PC-9 (cell line): Measurements from ENCODE around the gene CIITA. TPM values are rescaled to one million over a fixed set of nuclear protein-coding genes. Genes with fewer than 3 reads are reported as not detected.
A peak's percentile ranks its signal among the peaks of the same experiment; 100 is the strongest.

Source experiments
- BruUV-seq: library from RNA; stranded (reverse); fragments of 400-500 nt; replicated peaks from 2 replicates; lab custom pipeline; 2021; lab: Mats Ljungman, UMichigan
- CTCF ChIA-PET: fragments of 300-600 bp; sonication (Branson Sonifier 250); formaldehyde crosslinking; loops from one replicate; lab custom pipeline; 2022; ENCODE audit warnings: antibody characterized with exemption; lab: Charles Lee
- POLR2A ChIA-PET: fragments of 300-600 bp; sonication (Branson Sonifier 250); formaldehyde crosslinking; loops from one replicate; lab custom pipeline; 2022; ENCODE audit warnings: antibody characterized with exemption; ENCODE audit not compliant: unreplicated experiment; lab: Charles Lee
- DNase-seq, 2 experiments: peaks; one replicate each; pipeline versions ENCODE4 v3.0.0 to v3.0.0-alpha.2; 2015 to 2022; ENCODE audit warnings: mixed read lengths in 1 of 2
- H2AFZ ChIP-seq: fragments of 200-600 bp; sonication (generic); 2 replicates; pipeline ENCODE4 v1.8.1; 2017; ENCODE audit warnings: antibody characterized with exemption
- H3F3A ChIP-seq: fragments of 200-600 bp; sonication (generic); 2 replicates; pipeline ENCODE4 v1.8.1; 2017; ENCODE audit warnings: antibody characterized with exemption, mild to moderate bottlenecking, low read depth; ENCODE audit not compliant: insufficient read depth
- H3K27ac ChIP-seq: fragments of 200-600 bp; sonication (generic); 2 replicates; pipeline ENCODE4 v1.6.1; 2016; ENCODE audit warnings: mixed run types
- H3K27me3 ChIP-seq: fragments of 200-600 bp; sonication (generic); 2 replicates; pipeline ENCODE4 v1.6.1; 2016; ENCODE audit warnings: low read depth, mixed run types; ENCODE audit not compliant: insufficient read depth
- H3K36me3 ChIP-seq: fragments of 200-600 bp; sonication (generic); 2 replicates; pipeline ENCODE4 v1.6.1; 2016; ENCODE audit warnings: low read depth, mixed run types
- H3K4me1 ChIP-seq: fragments of 200-600 bp; sonication (generic); replicated peaks from 2 replicates; pipeline ENCODE4 v1.6.1; 2016; ENCODE audit warnings: mixed run types; ENCODE audit not compliant: insufficient read depth
- H3K4me2 ChIP-seq: fragments of 200-600 bp; sonication (generic); 2 replicates; pipeline ENCODE4 v1.6.1; 2017; ENCODE audit warnings: mixed run types
- H3K4me3 ChIP-seq: fragments of 200-600 bp; sonication (generic); 2 replicates; pipeline ENCODE4 v1.6.1; 2016; ENCODE audit warnings: mixed run types
- H3K79me2 ChIP-seq: fragments of 200-600 bp; sonication (generic); 2 replicates; pipeline ENCODE4 v1.6.1; 2017; ENCODE audit warnings: low read depth, mixed run types
- H3K9me2 ChIP-seq: fragments of 200-600 bp; sonication (generic); 2 replicates; pipeline ENCODE4 v1.8.1; 2017; ENCODE audit warnings: mild to moderate bottlenecking; ENCODE audit not compliant: insufficient read depth
- H3K9me3 ChIP-seq: fragments of 200-600 bp; sonication (generic); 2 replicates; pipeline ENCODE4 v1.8.1; 2016; ENCODE audit warnings: low read depth; ENCODE audit not compliant: insufficient read depth
- H4K20me1 ChIP-seq: fragments of 200-600 bp; sonication (generic); 2 replicates; pipeline ENCODE4 v1.8.1; 2017; ENCODE audit not compliant: insufficient read depth
- CTCF ChIP-seq: fragments of 200-600 bp; sonication (generic); conservative IDR thresholded peaks from 2 replicates; pipeline ENCODE4 v1.6.1; 2017; ENCODE audit warnings: mixed run types, antibody characterized with exemption, mild to moderate bottlenecking, moderate library complexity
- EZH2 ChIP-seq: fragments of 200-600 bp; sonication (generic); IDR thresholded peaks from 2 replicates; pipeline ENCODE4 v1.8.0; 2017; ENCODE audit warnings: antibody characterized with exemption, low read depth
- intact Hi-C: fragments of 100-400 bp; cut with micrococcal nuclease; formaldehyde crosslinking; loops from one replicate; pipeline ENCODE4 v1.10.0; 2022; ENCODE audit not compliant: unreplicated experiment
- total RNA-seq: library from RNA; stranded (reverse); gene quantifications from 2 replicates; pipeline ENCODE4 v1.2.3, GENCODE V29; 2021

Gene CIITA
- total RNA-seq, 1 experiment from 2014 or later: 1.7 TPM

- H3F3A ChIP-seq: no peaks in the 10 kb centered on the region
- H3K27ac ChIP-seq: no peak overlapping the region
- no peak overlapping the region for H2AFZ ChIP-seq
- no peaks in the 10 kb centered on the region for H3K36me3 ChIP-seq
- H3K27me3 ChIP-seq: no peaks in the 10 kb centered on the region
- H4K20me1 ChIP-seq: no peaks in the 10 kb centered on the region
- ChIA-PET POLR2A (no interaction called here), CTCF (no interaction called here)
- TF ChIP-seq CTCF (no peak), EZH2 (no peak)
- peaks cover 4% of the 10 kb centered on the region; the same call in 1 of the 2 replicates for H3K9me3 ChIP-seq
- intact Hi-C loops: no loop called here
- no TSS peak for BruUV-seq
- no peaks in the 10 kb centered on the region for H3K9me2 ChIP-seq
- no peak overlapping the region for H3K4me3 ChIP-seq
- peaks cover 13% of the 10 kb centered on the region for H3K4me1 ChIP-seq
- H3K4me2 ChIP-seq: peak overlapping the region; percentile 48
- H3K79me2 ChIP-seq: no peaks in the 10 kb centered on the region
- no peak for DNase-seq
These were observed 24.1 kb upstream of the CIITA start for GRCh38 chr16:10852948-10853347.

GRCh38 chr16:10856042-10856441 is 21.0 kb upstream of the CIITA start:
- no peaks in the 10 kb centered on the region for H3F3A ChIP-seq
- peaks cover 4% of the 10 kb centered on the region; the same call in 1 of the 2 replicates for H3K9me3 ChIP-seq
- H2AFZ ChIP-seq: no peak overlapping the region
- no TSS peak for BruUV-seq
- H3K79me2 ChIP-seq: no peaks in the 10 kb centered on the region
- no peak overlapping the region for H3K4me2 ChIP-seq
- no peak overlapping the region for H3K27ac ChIP-seq
- DNase-seq: no peak
- H3K4me3 ChIP-seq: no peak overlapping the region
- no peak for TF ChIP-seq CTCF
- TF ChIP-seq EZH2: no peak
- no peaks in the 10 kb centered on the region for H4K20me1 ChIP-seq
- no peaks in the 10 kb centered on the region for H3K9me2 ChIP-seq
- POLR2A ChIA-PET: no interaction called here
- intact Hi-C loops: no loop called here
- H3K36me3 ChIP-seq: no peaks in the 10 kb centered on the region
- CTCF ChIA-PET: no interaction called here
- no peaks in the 10 kb centered on the region for H3K27me3 ChIP-seq
- H3K4me1 ChIP-seq: peaks cover 13% of the 10 kb centered on the region

GRCh38 chr16:10858203-10858602 is 18.8 kb upstream of the CIITA start:
- Histone ChIP-seq H3K79me2 (no peaks in the 10 kb centered on the region), H3K4me2 (no peak overlapping the region), H3K36me3 (no peaks in the 10 kb centered on the region), H3K27me3 (no peaks in the 10 kb centered on the region), H3K9me3 (peaks cover 4% of the 10 kb centered on the region; the same call in 1 of the 2 replicates), H2AFZ (no peak overlapping the region), H3K4me1 (peaks cover 10% of the 10 kb centered on the region), H3K9me2 (no peaks in the 10 kb centered on the region), H3K27ac (no peak overlapping the region), H3F3A (peaks cover 3% of the 10 kb centered on the region; the same call in 1 of the 2 replicates), H4K20me1 (no peaks in the 10 kb centered on the region), H3K4me3 (no peak overlapping the region)
- ChIA-PET POLR2A (no interaction called here), CTCF (no interaction called here)
- no peak for DNase-seq
- intact Hi-C loops: no loop called here
- no TSS peak for BruUV-seq
- TF ChIP-seq EZH2 (no peak), CTCF (no peak)
